Measurements from ENCODE around the gene SORT1.
"Not testable (repeated sequence)": the region's sequence is repeated elsewhere in the genome, so short reads cannot be mapped to it uniquely, and the experiment has no call there.

SORT1 gene

GRCh38 chr1:109397581-109398342 lies at the start of gene SORT1:
Gene SORT1 (minus strand): TSS chr1:109397918. CDS start chr1:109397892, 26 bp downstream.
- peak; percentile 18 for DNase-seq (ENCODE audit: low spot score)

- not testable (repeated sequence) for DNase-seq (ENCODE audit: low spot score)
Observed at GRCh38 chr1:109445949-109446695, 48.4 kb upstream of the SORT1 start.

- no peak for DNase-seq (ENCODE audit: low spot score)
Observed at GRCh38 chr1:109444346-109444745, 46.6 kb upstream of the SORT1 start.

- no peak for DNase-seq (ENCODE audit: low spot score)
Observed at GRCh38 chr1:109443476-109443875, 45.8 kb upstream of the SORT1 start.

GRCh38 chr1:109441069-109441468 lies 43.4 kb upstream of the SORT1 start:
- DNase-seq (ENCODE audit: low spot score), result no peak

GRCh38 chr1:109438798-109439297 lies 41.1 kb upstream of the SORT1 start:
- peak; percentile 29 for DNase-seq (ENCODE audit: low spot score)

- no peak for DNase-seq (ENCODE audit: low spot score)
Observed at GRCh38 chr1:109434484-109434883, 36.8 kb upstream of the SORT1 start.

GRCh38 chr1:109433322-109433721 lies 35.6 kb upstream of the SORT1 start:
- DNase-seq (ENCODE audit: low spot score), result no peak

GRCh38 chr1:109432336-109432735 lies 34.6 kb upstream of the SORT1 start:
- no peak for DNase-seq (ENCODE audit: low spot score)

- no peak for DNase-seq (ENCODE audit: low spot score)
Observed at GRCh38 chr1:109427171-109427467, 29.4 kb upstream of the SORT1 start.

- peak; percentile 82 for DNase-seq (ENCODE audit: low spot score)
Observed at GRCh38 chr1:109426281-109427170, 28.8 kb upstream of the SORT1 start, which contains the start of gene PSMA5. Gene PSMA5 (minus strand): TSS chr1:109426448. CDS start chr1:109426330, 118 bp downstream.

GRCh38 chr1:109425391-109426280 lies 27.9 kb upstream of the SORT1 start:
- DNase-seq (ENCODE audit: low spot score), result no peak

- DNase-seq (ENCODE audit: low spot score), result no peak
Observed at GRCh38 chr1:109423498-109423897, 25.8 kb upstream of the SORT1 start.

GRCh38 chr1:109412551-109412950 lies 14.8 kb upstream of the SORT1 start:
- DNase-seq (ENCODE audit: low spot score), result peak; percentile 72

GRCh38 chr1:109404838-109405237 lies 7.1 kb upstream of the SORT1 start:
- no peak for DNase-seq (ENCODE audit: low spot score)

GRCh38 chr1:109402025-109402424 lies 4.3 kb upstream of the SORT1 start:
- no peak for DNase-seq (ENCODE audit: low spot score)

GRCh38 chr1:109400035-109400655 lies 2.4 kb upstream of the SORT1 start:
- no peak for DNase-seq (ENCODE audit: low spot score)

- DNase-seq (ENCODE audit: low spot score), result peak; percentile 67
Observed at GRCh38 chr1:109399326-109399957, 1.7 kb upstream of the SORT1 start.

GRCh38 chr1:109398343-109399225 lies 866 bp upstream of the SORT1 start:
- no peak for DNase-seq (ENCODE audit: low spot score)

Measured in COLO829 (cell line).